22Rv1 (cell line): ENCODE measurements around the gene LARP4B.

Experiments used
- CTCF ChIP-seq: fragments of 450-650 bp; IDR thresholded peaks from 2 replicates; pipeline ENCODE4 v1.5.1; 2017; ENCODE audit warnings: mild to moderate bottlenecking
- ZFX ChIP-seq: fragments of 450-650 bp; IDR thresholded peaks from 2 replicates; pipeline ENCODE4 v1.6.1; 2017; ENCODE audit warnings: antibody characterized with exemption, borderline replicate concordance

- TF ChIP-seq CTCF (no peak), ZFX (no peak)
These were observed 4.4 kb downstream of the LARP4B start for GRCh38 chr10:927131-927530.
